Measurements from ENCODE around the gene TRIM71. TPM values are rescaled to one million over a fixed set of nuclear protein-coding genes. Genes with fewer than 3 reads are reported as not detected.

The TRIM71 gene
- total and polyA plus RNA-seq, 8 donors = 2.2 to 8.3 (median 6.9) TPM

DNA sequence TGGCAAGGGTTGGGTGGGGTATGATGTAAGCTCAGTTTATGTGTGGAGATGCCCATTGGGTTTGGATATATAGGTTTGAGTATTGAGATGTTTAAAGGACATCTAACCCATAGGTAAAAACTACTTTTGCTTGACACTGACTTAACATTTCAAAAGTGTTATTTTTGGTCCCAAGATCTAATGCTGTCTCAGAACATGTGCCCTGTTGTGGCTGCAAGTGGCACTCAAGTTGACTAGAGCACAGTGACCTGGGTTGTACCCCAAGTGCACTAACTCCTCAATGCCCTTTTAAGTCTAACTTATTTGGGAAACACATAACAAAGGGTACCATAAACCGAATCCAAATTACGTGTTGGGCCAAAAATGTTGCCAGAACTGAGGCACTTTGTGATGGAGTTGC is 77.2 kb downstream of the TRIM71 start:
- Histone ChIP-seq H3K27me3 (no peaks in the 10 kb centered on the region), H3K4me1 (no peaks in the 10 kb centered on the region), H3K4me3 (no peak overlapping the region), H3K9me3 (no peaks in the 10 kb centered on the region), H3K36me3 (peaks cover 0 to 13% of the 10 kb centered on the region in 2 donors), H3K27ac (no peak overlapping the region)
- TF ChIP-seq, protein P1, sequence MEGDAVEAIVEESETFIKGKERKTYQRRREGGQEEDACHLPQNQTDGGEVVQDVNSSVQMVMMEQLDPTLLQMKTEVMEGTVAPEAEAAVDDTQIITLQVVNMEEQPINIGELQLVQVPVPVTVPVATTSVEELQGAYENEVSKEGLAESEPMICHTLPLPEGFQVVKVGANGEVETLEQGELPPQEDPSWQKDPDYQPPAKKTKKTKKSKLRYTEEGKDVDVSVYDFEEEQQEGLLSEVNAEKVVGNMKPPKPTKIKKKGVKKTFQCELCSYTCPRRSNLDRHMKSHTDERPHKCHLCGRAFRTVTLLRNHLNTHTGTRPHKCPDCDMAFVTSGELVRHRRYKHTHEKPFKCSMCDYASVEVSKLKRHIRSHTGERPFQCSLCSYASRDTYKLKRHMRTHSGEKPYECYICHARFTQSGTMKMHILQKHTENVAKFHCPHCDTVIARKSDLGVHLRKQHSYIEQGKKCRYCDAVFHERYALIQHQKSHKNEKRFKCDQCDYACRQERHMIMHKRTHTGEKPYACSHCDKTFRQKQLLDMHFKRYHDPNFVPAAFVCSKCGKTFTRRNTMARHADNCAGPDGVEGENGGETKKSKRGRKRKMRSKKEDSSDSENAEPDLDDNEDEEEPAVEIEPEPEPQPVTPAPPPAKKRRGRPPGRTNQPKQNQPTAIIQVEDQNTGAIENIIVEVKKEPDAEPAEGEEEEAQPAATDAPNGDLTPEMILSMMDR (IDR thresholded peaks at IDR 0.05) = no peak
- intact Hi-C loops (cut with DNase I) = no loop called here
- DNase-seq (no peak), ATAC-seq (no peak)

DNA sequence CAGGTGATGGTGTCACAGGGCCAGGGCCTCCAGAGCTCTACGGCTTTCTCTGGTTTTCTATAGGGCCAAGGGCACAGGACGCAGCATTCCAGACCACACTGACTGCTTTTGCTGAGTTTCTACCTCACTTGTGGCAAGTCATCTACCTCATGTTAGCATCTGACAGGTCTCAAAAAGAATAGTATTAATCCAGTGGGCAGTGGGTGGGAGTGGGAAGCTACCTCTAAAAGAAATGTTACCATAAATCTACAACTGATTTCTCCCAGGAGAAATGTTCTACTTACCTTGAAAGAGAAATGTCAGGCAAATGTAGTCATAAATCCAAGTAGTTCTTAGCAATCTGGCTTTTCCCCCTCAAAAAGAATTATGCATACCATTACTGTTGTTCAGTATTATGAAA is 77.9 kb downstream of the TRIM71 start:
- Histone ChIP-seq H3K4me1 (no peaks in the 10 kb centered on the region), H3K27ac (no peak overlapping the region), H3K9me3 (no peaks in the 10 kb centered on the region), H3K27me3 (no peaks in the 10 kb centered on the region), H3K36me3 (peaks cover 0 to 8% of the 10 kb centered on the region in 2 donors), H3K4me3 (no peak overlapping the region)
- ATAC-seq (no peak), DNase-seq (no peak)
- TF ChIP-seq, protein P1 (IDR thresholded peaks at IDR 0.05) = no peak
- intact Hi-C loops (cut with DNase I) = no loop called here

DNA sequence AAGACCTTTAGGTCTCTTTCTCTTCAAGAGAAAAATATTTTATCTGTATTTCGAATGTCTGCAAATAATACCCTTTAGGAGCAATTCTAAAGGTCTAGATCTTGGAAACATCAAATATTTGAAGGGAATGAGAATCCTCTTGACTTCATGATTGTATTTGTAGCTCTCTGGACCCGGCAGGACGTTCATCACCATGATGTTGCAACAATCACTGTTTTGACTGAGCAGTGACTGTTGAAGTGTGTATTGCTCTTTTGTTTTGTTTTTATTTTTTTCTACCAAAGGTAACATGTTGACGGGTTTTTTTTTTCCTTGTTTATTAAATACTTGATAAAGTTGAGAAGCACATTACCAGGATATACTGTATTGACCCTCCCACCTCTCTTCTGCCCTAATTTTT is 78.3 kb downstream of the TRIM71 start:
- ATAC-seq (peak; percentile 37), DNase-seq (no peak)
- intact Hi-C loops (cut with DNase I) = no loop called here
- no peaks in the 10 kb centered on the region for H3K27me3 ChIP-seq
- no peak overlapping the region for H3K4me3 ChIP-seq
- TF ChIP-seq, protein P1 (IDR thresholded peaks at IDR 0.05) = no peak
- no peaks in the 10 kb centered on the region for H3K4me1 ChIP-seq
- no peaks in the 10 kb centered on the region for H3K9me3 ChIP-seq
- no peak overlapping the region for H3K27ac ChIP-seq
- peaks cover 0 to 4% of the 10 kb centered on the region in 2 donors for H3K36me3 ChIP-seq

DNA sequence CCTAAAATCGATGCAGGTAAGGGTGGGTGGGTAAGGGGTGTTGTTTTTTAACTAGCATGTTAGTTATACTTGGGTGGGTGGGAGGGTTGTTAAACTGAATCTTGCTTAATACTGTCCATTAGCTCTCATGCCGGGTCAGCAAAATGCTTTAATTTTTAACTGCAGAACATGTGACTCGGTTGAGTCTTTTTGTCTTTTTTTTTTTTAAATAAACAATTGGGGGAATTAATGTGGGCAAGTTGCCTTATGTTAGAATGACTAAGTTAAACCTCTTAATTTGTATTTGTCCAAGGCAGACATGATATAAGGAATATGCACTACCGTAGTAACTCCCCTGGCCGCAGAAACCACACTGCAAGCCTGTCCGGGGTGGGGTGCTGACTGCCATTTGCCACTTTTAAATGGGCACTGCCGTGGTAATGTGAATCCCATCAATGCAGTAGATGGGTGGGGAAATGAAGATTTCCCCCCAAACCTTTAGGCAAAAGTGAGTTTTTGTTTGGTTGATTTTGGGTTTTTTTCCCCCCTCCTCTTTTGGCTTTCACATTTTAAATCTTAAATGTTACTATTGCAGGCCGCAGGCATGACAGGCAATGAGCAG is 79.3 kb downstream of the TRIM71 start:
- DNase-seq = no peak

DNA sequence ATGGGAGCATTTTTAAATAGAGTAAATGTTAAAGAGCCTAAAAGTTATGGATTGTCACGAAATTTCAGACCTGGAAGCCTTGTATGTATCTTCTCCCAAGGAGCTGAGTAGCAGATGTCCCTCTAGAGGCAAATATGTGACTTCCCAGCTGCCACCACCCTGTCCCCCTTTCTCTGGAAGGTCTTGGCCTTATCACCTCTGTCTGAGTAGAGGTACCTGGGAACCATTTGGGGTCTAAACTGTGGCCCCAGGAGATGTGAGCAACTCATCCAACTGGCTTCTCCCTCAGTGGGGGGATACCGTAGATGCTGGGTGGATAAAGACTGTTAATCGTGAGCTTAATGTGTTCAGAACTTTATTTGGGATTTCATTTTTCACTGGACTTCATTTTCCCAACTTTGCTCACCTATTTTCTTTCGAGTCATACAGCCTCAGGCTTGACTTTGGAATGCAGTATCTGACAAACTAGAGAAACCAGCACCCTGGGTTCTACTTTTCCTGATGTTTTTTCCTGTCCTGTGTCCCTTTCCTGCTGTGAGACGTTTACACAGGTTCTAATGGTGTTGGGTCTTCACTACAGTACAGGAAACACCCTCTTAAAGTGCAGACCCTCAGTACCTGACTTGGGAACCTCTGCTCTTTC is 80.3 kb downstream of the TRIM71 start:
- no peak for ATAC-seq
- no peaks in the 10 kb centered on the region for H3K36me3 ChIP-seq
- H3K9me3 ChIP-seq = no peaks in the 10 kb centered on the region
- no peak overlapping the region for H3K27ac ChIP-seq
- peaks cover 0 to 7% of the 10 kb centered on the region in 2 donors for H3K4me1 ChIP-seq
- DNase-seq = no peak
- no peak overlapping the region for H3K4me3 ChIP-seq
- peaks cover 0 to 14% of the 10 kb centered on the region in 2 donors for H3K27me3 ChIP-seq
- TF ChIP-seq, protein P1 (IDR thresholded peaks at IDR 0.05) = no peak
- intact Hi-C loops (cut with DNase I) = no loop called here

More for the DNA sequence above, 79.3 kb downstream of the TRIM71 start:
- intact Hi-C loops (cut with DNase I) = no loop called here
- H3K27me3 ChIP-seq = peaks cover 0 to 4% of the 10 kb centered on the region in 2 donors
- ATAC-seq = no peak
- TF ChIP-seq, protein P1 (IDR thresholded peaks at IDR 0.05) = no peak
- no peak overlapping the region for H3K27ac ChIP-seq
- no peaks in the 10 kb centered on the region for H3K36me3 ChIP-seq
- no peak overlapping the region for H3K4me3 ChIP-seq
- H3K9me3 ChIP-seq = no peaks in the 10 kb centered on the region
- H3K4me1 ChIP-seq = peaks cover 0 to under 1% of the 10 kb centered on the region in 2 donors
